Activated CD4-positive, alpha-beta T cell treated with anti-CD3 and anti-CD28 coated beads for 1 hour (primary cell): ENCODE results near the gene PHF20.
A peak's percentile ranks its signal among the peaks of the same experiment; 100 is the strongest.
"Not testable (repeated sequence)": the region's sequence is repeated elsewhere in the genome, so short reads cannot be mapped to it uniquely, and the experiment has no call there.

Source experiments
- DNase-seq: peaks from one replicate; pipeline ENCODE4 v3.0.0-alpha.2; 2020

The PHF20 gene

DNA sequence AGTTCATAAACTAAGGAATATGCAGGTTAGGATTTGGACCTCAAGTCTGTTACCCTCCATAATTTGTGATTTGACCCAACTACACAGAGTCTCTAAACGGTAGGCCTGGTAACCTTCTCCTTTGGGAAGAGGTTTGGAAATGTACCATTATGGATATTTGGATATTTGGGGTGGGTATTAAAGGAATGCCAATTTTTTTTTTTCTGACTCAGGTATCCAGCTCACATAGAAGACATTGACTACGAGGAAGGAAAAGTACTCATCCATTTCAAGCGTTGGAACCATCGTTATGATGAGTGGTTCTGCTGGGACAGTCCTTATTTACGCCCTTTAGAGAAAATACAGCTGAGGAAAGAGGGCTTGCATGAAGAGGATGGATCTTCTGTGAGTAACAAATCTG, 70.5 kb downstream of the PHF20 start:
- no peak for DNase-seq

- not testable (repeated sequence) for DNase-seq
Measured at GRCh38 chr20:35843894-35844293, 72.1 kb downstream of the PHF20 start.

- DNase-seq, result no peak
Measured at GRCh38 chr20:35845561-35845960, 73.7 kb downstream of the PHF20 start.

DNA sequence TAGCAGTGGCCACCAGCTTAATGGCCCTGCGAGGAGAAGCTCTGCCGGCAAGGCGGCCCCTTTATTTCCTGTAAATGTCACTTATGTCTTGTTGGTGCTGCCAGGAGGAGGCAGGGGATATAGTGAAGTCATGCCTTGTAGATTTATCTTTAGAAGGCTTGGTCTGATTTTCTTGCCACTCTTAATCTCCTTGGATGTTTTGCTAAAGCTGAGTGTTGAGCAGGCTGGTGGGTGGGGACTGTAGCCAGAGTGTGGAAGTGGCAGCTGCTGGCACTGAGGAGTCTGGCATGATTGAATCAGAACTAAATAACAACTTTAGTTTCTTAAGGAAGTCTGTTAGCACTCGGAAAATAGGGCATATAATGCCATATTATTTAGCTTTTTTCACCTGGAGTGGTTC, 77.9 kb downstream of the PHF20 start:
- DNase-seq, result no peak

DNA sequence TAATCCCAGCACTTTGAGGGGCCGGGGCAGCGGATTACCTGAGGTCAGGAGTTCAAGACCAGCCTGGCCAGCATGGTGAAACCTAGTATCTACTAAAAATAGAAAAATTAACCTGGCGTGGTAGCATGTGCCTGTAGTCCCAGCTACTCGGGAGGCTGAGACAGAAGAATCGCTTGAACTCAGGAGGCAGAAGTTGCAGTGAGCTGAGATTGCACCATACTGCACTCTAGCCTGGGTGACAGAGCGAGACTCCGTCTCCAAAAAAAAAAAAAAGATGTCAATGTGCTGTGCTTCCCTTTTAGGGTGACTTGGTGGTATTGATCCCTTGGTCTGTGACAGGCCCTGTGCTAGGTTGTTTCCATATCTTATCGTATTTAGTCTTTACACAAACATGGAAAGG, 79.8 kb downstream of the PHF20 start:
- not testable (repeated sequence) for DNase-seq

DNA sequence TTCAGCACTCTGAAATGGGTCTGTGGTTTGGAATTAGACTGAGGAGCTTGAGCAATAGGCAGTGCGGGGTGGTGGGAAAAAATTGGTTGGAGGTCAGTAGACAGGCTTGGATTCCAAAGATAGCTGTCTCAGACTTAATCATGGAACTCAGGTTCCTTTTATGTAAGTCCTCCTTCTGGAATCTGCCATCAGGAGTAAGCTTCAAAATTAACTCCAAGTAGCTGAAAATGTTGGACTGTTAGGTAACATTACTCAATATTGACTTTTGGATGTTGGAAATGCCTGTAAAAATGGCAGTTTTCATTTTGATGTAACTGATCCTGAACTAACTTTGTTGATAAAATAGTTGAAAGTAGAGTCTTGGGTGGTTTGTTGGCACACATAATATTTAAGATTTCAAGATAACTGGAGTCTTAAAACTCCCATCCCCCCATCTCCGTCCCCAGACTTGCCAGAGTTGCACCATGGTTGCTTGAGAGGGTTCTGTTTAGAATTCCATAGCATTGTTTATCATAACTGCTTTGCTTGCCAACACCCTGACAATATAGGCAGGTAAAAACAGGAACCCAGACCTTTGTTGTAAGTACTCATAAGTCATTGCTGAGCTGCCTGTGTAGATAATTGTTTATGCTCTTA, 83.0 kb downstream of the PHF20 start:
- no peak for DNase-seq

DNA sequence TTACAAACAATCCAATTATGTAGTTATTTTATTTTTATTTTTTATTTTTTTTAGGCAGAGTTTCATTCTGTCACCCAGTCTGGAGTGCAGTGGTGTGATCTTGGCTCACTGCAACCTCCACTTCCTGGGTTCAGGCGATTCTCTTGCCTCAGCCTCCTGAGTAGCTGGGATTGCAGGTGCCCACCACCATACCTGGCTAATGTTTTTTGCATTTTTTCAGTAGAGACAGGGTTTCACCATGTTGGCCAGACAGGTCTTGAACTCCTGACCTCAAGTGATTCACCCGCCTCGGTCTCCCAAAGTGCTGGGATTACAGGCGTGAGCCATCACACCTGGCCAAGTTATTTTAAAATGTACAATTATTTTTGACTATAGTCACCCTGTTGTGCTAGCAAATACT, 83.8 kb downstream of the PHF20 start:
- DNase-seq, result not testable (repeated sequence)

DNA sequence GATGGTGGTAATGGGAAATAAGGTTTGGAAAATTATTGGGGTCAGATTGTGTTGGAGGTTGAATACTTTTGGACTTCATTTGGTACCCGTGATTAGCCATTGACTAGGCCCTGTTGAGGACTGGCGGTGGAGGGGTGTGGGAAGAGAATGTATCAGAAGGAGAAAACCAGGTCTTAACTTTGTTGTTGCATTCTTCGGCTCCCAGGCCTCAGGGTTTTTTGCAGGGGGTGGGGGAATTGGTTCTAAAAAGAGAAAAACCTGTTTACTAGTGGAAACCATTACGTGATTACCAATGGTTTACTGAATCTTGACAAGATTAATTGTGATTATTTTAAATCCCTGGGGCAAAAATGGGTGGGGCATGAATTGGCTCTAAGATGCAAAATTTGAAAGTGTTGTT, 85.1 kb downstream of the PHF20 start:
- DNase-seq, result no peak

DNA sequence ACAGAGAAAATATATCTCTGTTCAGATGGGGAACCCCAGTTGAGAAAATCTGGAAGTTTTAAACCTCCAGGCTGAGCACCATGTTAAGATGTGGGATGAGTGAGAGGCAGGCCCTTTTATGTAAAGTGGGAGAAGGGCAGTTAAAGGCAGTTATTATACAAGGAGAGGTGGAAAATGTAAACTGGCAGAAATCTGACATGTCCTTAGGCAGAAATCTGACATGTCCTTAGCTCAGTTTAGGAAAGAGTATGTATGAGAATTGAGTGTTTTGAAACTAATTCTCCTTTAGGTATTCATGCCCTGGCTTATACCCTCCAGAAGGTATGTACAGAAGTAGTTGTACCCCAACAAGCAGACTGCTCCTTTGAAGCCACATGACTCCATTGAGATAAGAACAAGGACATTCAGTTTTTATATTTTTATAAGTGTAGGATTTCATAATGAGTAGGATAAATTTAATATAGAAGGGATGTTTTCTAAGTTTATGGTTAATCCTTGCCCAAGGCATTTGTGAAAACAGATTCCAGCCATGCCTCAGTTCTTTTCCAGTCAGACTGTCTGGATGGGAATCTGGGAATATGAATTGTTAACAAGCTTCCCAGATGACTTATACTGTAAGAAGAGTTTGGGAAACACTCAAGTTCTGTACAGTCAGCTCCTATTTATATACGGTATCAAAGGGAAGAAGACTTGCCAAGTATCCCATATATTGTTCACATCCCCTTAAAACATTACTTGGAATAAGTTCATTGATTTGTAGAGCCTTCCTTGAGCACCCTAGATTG, 94.8 kb downstream of the PHF20 start:
- no peak for DNase-seq

GRCh38 chr20:35870541-35871258, 98.9 kb downstream of the PHF20 start:
- DNase-seq, result no peak

DNA sequence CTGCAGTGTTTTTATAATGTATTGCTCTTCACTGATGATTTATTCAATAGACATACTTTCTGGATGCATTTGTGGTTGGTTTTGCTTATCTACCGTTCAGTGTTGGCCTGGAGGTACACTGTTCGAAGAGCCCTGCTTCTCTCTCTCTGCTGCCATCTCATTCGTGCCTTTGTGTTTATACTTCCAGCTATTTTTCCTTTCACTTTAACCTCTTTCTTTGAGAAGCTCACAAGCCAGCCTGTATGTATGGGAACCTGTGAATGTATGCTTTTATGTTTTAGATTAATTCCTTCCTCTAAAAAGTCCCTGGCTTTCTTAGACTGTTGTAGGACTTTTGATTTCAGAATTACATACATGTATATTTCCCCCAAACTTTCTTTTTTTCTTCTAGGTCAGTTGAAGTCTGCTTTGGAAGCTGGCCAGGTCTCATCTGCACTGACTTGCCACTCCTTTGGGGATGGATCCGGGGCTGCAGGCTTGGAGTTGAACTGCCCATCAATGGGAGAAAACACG, 99.5 kb downstream of the PHF20 start:
- DNase-seq, result no peak

- no peak for DNase-seq
Measured at GRCh38 chr20:35876033-35876320, 104.2 kb downstream of the PHF20 start.

- DNase-seq, result no peak
Measured at GRCh38 chr20:35877611-35878010, 105.8 kb downstream of the PHF20 start.

DNA sequence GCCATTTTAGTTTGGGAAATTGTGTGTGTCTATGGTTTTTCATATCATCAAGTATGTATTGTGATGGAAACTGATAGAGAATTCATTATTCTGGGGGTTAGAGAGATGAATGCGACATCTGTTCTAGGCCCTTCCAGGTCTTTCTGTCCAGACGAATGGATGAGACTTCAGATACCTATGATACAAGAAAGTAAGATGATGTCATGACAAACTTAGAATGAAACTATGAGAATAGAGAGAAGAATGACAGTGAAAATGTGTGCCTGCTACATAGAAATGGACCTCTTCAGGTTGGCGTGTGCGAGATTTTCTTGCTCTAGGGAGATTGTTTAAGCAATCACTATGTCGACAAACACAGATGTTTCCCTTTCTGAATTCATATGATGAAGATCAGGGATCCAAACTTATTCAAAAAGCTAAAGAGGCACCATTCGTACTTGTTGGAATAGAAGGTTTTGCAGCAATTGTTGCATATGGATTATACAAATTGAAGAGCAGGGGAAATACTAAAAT, 106.4 kb downstream of the PHF20 start:
- no peak for DNase-seq

GRCh38 chr20:35881676-35882075, 109.9 kb downstream of the PHF20 start:
- no peak for DNase-seq

DNA sequence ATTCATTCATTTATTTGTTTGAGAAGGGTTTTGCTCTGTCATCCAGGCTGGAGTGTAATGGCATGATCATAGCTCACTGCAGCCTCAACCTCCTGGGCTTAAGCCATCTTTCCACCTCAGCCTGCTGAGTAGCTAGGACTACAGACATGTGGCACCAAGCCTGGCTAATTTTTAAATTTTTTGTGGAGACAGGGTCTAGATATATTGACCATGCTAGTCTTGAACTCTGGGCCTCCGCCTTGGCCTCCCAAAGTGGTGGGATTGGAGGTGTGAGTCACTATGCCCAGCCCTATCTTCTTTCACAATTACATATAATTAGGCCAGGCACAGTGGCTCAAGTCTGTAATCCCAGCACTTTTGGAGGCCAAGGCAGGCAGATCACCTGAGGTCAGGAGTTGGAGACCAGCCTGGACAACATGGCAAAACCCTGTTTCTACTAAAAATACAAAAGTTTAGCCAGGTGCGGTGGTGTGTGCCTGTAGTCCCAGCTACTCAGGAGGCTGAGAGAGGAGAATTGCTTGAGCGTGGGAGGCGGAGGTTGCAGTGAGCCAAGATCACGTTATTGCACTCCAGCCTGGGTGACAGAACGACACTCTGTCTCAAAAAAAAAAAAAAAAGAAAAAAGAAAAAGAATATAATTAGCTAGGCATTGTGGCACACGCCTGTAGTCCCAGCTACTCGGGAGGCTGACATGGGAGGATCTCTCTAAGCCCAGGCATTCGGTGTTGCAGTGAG, 110.8 kb downstream of the PHF20 start:
- DNase-seq, result not testable (repeated sequence)

DNA sequence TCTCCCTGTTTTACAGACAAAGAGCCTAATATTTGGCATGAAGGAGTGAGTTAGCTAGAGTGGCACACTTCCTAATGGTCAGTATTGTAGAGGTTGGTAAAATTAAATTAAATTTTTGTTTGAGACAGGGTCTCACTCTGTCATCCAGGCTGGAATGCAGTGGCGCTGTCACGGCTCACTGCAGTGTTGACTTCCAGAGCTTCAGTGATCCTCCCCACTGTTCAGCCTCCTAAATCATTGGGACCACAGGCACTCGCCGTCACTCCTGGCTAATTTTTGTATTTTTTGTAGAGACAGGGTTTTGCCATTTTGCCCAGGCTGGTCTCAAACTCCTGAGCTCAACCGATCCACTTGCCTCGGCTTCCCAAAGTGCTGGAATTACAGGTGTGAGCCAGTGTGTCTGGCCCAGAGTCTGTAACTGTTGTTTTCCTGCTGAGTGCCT, 111.5 kb downstream of the PHF20 start:
- DNase-seq, result no peak

DNA sequence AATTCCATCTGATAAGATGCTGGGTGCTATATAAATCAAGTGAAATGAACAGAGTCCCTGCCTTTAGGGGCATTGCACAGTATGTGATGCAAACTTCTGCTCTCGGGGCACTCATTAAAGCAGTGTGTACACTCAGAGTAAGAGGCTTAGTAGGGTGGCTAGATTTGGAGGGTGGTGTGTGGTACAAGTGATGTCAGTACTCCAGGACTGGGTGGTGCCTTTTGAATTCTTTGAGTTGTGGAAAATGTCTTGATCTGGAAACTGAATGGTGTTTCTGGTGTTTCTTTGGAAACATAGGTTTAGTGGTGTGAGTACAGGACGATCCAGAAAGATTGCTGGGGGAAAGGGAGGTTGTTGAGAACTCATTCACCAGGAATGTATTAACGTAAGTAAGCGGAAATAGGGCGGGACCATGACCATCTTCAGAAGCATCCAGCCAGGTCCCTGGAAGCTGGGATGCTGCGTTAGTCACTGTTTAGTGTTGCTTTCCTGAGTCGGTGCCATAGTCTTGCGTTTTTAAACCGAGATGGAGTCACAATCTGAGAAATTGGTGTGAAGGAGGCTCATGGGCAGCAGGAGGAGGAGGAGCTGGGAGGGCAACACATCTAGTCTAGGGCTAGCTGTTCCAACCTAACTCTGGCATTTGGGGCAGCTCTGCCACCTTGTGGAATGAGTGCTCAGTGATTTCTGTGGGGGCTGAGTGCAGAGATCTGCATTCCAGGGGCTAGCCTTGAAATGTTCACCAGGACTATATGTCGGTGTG, 112.1 kb downstream of the PHF20 start:
- DNase-seq, result peak; percentile 36

DNA sequence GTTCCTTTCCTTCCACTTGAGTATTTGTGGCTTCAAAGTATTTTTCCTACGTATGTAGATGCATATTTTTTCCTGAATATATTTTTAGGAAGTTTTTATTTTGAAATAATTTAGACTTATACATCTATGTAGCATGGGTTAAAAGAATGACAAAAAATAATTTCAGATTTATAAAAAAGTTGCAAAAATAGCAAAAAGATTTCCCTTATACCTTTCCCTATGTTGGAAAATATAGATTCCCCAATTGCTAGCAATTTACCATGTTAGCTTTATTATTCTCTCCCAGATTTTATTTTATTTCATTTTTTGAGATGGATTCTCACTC, 112.7 kb downstream of the PHF20 start:
- no peak for DNase-seq

DNA sequence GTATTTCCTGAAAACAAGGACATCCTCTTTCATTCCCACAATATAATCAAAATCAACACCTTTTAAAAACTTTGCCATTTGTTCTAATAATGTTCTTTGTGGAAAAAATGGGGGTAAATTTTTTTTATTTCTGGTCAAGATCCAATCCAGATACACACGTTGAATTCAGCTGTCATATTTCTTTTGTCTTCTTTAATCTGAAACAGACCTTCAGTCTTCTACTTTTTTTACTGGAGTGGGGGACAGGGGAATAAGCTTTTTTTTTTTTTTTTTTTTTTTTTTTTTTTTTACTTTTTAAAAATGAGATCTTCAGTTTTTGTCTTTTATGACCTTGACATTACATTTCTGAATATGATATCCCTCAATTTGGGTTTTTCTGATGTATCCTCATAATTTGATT, 113.4 kb downstream of the PHF20 start:
- DNase-seq, result no peak

DNA sequence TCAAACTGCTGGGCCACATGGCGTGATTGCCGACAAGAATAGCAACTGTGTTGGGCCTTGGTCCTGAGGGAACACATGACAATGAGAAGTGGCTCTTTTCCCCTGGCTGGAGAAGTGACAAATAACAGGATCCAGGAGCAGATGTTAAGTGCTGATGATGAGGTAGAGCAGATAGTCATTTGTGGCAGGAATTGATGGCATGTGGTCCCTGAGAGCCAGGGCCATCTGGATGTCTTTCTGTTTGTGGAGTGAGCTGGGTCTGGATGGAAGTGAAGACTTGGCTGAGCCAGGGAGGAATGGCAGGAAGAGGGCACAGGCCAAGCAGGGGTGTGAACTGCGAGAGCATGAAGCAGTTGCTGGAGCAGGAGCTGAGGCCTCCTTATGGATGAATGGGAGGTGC, 114.7 kb downstream of the PHF20 start:
- DNase-seq, result no peak

DNA sequence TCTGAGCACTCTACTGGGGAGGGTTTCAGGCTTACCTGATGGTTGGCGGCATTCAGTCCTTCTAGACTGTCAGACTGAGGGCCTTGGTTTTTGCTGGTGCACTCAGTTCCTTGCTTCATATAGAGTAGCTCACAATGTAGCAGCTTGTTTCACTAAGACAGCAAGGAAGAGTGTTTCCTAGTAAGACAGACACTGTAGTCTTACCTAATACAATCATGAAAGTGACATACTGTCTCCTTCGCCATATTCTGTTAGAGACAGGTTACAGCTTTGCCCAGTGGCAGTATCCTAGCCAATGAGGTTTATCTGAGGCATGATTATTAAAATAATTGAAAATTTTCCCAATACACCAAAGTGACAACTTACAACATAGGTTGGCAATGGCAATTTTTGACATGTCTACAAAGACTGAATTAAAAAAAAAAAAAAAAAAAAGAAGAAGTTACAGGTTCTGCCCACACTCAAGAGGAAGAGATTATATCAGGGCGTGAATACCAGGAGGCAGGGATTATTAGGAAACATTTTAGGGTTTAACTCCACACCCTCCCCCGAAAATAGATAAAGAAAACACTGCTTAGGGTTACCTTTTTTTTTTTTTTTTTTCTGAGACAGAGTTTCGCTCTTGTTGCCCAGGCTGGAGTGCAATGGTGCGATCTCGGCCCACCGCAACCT, 115.7 kb downstream of the PHF20 start:
- no peak for DNase-seq
